ENCODE results near the gene EDIL3. TPM values are rescaled to one million over a fixed set of nuclear protein-coding genes. Genes with fewer than 3 reads are reported as not detected.

Gene EDIL3
- total and polyA plus RNA-seq, 10 of the 15 experiments (the other 5 are each of a cell fraction or from before 2014, with no cell fraction given): 0.01 to 0.62 (median 0.20) TPM

DNA sequence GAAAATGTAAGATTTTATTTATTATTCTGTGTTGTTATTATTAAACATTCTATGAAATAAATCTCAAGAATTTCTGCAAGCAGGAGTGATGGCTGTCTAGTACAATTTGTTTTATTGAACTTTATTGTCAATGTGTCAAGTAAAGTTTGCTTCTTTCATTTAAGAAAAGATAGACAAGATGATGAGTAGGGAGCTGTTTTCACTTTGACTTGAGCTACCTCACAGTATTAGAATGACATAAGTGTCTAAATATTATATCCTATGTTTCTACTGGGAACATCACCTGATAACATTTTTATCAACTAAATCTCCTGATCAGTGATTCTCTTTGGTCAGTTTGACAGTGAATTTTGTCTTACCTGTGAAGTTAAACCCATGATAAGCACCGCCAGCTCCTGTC, 12.7 kb upstream of the EDIL3 start (continued):
- TF ChIP-seq, protein P1, sequence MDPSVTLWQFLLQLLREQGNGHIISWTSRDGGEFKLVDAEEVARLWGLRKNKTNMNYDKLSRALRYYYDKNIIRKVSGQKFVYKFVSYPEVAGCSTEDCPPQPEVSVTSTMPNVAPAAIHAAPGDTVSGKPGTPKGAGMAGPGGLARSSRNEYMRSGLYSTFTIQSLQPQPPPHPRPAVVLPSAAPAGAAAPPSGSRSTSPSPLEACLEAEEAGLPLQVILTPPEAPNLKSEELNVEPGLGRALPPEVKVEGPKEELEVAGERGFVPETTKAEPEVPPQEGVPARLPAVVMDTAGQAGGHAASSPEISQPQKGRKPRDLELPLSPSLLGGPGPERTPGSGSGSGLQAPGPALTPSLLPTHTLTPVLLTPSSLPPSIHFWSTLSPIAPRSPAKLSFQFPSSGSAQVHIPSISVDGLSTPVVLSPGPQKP (IDR thresholded peaks at IDR 0.05; ENCODE audit: low read depth, low read length): no peak
- TF ChIP-seq MTA3 (IDR thresholded peaks at IDR 0.05; ENCODE audit: borderline replicate concordance, low read length): no peak

DNA sequence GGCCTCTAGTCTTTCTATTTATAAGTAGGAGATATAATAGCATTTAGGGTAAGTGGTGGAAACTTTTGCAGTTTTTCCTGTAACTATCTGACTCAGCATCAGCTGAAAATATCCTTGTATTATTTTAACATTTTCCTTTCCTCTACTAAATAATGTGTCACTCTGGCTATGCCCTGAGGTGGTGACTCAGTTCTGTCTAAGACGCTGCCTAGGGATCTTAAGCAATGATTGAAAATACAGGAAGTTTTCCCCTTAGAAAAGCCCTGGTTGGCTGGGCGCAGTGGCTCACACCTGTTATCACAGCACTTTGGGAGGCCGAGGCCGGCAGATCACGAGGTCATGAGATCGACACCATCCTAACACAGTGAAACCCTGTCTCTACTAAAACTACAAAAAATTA, 9.3 kb upstream of the EDIL3 start:
- Histone ChIP-seq H3K4me2 (ENCODE audit: control insufficient read depth, insufficient read depth) (no peak overlapping the region), H3K4me1 (ENCODE audit: control insufficient read depth, insufficient read depth, low read length) (no peaks in the 10 kb centered on the region), H2AFZ (ENCODE audit: control insufficient read depth, low read depth, low read length) (no peak overlapping the region), H3K9me3 (replicated peaks; ENCODE audit: control insufficient read depth, insufficient read depth, low read length) (no peaks in the 10 kb centered on the region), H3K9ac (ENCODE audit: control insufficient read depth, insufficient read depth, low read length) (no peak overlapping the region), H3K27me3 (replicated peaks in 1 of 2; ENCODE audit: control insufficient read depth in 2 of 2, insufficient read depth in 2 of 2, low read length in 1 of 2) (no peaks in the 10 kb centered on the region), H3K4me3 (no peak overlapping the region), H3K27ac (ENCODE audit: control insufficient read depth, insufficient read depth) (no peak overlapping the region), H4K20me1 (ENCODE audit: control insufficient read depth, insufficient read depth) (no peaks in the 10 kb centered on the region), H3K36me3 (ENCODE audit: control insufficient read depth in 2 of 2, insufficient read depth in 2 of 2, low read length in 1 of 2) (no peaks in the 10 kb centered on the region), H3K79me2 (ENCODE audit: control insufficient read depth, insufficient read depth, low read length) (no peaks in the 10 kb centered on the region)
- no peak for FAIRE-seq
- intact Hi-C loops (cut with micrococcal nuclease; ENCODE audit: unreplicated experiment): no loop called here
- POLR2A ChIA-PET: interaction anchor here (0.7 kb wide), 1 partner anchor 27 kb away, joined by 5 read pairs; no protein-coding TSS in a partner anchor
- no peak; the same call in 1 of the 3 replicates for ATAC-seq
- WGBS (ENCODE audit: insufficient coverage, insufficient replicate concordance, low lambda C conversion rate, missing lambda C conversion rate): 80% methylated on average over 6 of the region's 6 CpGs
- RAD21 ChIA-PET (ENCODE audit: unreplicated experiment): interaction anchor here (1.2 kb wide), 1 partner anchor 10 kb away, joined by 4 read pairs; no protein-coding TSS in a partner anchor
- no TSS peak for BruUV-seq (replicated peaks)
- CTCF ChIA-PET: no interaction called here
- SMC1A ChIA-PET (ENCODE audit: uncharacterized antibody, unreplicated experiment): no interaction called here
- in situ Hi-C loops (cut with MboI): no loop called here
- DNase-seq (ENCODE audit: low read depth, low spot score): no peak
- TF ChIP-seq, protein P2, sequence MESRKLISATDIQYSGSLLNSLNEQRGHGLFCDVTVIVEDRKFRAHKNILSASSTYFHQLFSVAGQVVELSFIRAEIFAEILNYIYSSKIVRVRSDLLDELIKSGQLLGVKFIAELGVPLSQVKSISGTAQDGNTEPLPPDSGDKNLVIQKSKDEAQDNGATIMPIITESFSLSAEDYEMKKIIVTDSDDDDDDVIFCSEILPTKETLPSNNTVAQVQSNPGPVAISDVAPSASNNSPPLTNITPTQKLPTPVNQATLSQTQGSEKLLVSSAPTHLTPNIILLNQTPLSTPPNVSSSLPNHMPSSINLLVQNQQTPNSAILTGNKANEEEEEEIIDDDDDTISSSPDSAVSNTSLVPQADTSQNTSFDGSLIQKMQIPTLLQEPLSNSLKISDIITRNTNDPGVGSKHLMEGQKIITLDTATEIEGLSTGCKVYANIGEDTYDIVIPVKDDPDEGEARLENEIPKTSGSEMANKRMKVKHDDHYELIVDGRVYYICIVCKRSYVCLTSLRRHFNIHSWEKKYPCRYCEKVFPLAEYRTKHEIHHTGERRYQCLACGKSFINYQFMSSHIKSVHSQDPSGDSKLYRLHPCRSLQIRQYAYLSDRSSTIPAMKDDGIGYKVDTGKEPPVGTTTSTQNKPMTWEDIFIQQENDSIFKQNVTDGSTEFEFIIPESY (IDR thresholded peaks at IDR 0.05): no peak
- TF ChIP-seq STAT1 (conservative IDR thresholded peaks at IDR 0.05): no peak
- TF ChIP-seq BCL11A (IDR thresholded peaks at IDR 0.05; ENCODE audit: low read depth, low read length): no peak
- TF ChIP-seq KDM1A (IDR thresholded peaks at IDR 0.05; ENCODE audit: borderline replicate concordance): no peak
- TF ChIP-seq CHD4 (IDR thresholded peaks at IDR 0.05): no peak
- TF ChIP-seq TBL1XR1 (IDR thresholded peaks at IDR 0.05; ENCODE audit: low read depth, low read length): no peak
- no peak for TF ChIP-seq DPF2 (IDR thresholded peaks at IDR 0.05)
- TF ChIP-seq, protein P3, sequence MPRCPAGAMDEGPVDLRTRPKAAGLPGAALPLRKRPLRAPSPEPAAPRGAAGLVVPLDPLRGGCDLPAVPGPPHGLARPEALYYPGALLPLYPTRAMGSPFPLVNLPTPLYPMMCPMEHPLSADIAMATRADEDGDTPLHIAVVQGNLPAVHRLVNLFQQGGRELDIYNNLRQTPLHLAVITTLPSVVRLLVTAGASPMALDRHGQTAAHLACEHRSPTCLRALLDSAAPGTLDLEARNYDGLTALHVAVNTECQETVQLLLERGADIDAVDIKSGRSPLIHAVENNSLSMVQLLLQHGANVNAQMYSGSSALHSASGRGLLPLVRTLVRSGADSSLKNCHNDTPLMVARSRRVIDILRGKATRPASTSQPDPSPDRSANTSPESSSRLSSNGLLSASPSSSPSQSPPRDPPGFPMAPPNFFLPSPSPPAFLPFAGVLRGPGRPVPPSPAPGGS (IDR thresholded peaks at IDR 0.05; ENCODE audit: borderline replicate concordance, insufficient read depth, low read depth, low read length, poor library complexity, severe bottlenecking): no peak
- TF ChIP-seq NR2F1 (conservative IDR thresholded peaks at IDR 0.05): no peak
- TF ChIP-seq, protein P4, sequence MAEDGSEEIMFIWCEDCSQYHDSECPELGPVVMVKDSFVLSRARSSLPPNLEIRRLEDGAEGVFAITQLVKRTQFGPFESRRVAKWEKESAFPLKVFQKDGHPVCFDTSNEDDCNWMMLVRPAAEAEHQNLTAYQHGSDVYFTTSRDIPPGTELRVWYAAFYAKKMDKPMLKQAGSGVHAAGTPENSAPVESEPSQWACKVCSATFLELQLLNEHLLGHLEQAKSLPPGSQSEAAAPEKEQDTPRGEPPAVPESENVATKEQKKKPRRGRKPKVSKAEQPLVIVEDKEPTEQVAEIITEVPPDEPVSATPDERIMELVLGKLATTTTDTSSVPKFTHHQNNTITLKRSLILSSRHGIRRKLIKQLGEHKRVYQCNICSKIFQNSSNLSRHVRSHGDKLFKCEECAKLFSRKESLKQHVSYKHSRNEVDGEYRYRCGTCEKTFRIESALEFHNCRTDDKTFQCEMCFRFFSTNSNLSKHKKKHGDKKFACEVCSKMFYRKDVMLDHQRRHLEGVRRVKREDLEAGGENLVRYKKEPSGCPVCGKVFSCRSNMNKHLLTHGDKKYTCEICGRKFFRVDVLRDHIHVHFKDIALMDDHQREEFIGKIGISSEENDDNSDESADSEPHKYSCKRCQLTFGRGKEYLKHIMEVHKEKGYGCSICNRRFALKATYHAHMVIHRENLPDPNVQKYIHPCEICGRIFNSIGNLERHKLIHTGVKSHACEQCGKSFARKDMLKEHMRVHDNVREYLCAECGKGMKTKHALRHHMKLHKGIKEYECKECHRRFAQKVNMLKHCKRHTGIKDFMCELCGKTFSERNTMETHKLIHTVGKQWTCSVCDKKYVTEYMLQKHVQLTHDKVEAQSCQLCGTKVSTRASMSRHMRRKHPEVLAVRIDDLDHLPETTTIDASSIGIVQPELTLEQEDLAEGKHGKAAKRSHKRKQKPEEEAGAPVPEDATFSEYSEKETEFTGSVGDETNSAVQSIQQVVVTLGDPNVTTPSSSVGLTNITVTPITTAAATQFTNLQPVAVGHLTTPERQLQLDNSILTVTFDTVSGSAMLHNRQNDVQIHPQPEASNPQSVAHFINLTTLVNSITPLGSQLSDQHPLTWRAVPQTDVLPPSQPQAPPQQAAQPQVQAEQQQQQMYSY (CRISPR knock-in tag; IDR thresholded peaks at IDR 0.05): no peak
- TF ChIP-seq JUNB (IDR thresholded peaks at IDR 0.05): no peak
- TF ChIP-seq GATAD2B (conservative IDR thresholded peaks at IDR 0.05; ENCODE audit: low read depth): no peak
- no peak for TF ChIP-seq RELA (IDR thresholded peaks at IDR 0.05; ENCODE audit: borderline replicate concordance, partially characterized antibody)
- TF ChIP-seq TCF7 (IDR thresholded peaks at IDR 0.05; ENCODE audit: borderline replicate concordance): no peak
- no peak for TF ChIP-seq SMAD1 (IDR thresholded peaks at IDR 0.05; ENCODE audit: low read depth, partially characterized antibody)
